IPS DF 4.7 (cell line): Measurements from ENCODE around the gene TMEM240.
"Not testable (repeated sequence)": the region's sequence is repeated elsewhere in the genome, so short reads cannot be mapped to it uniquely, and the experiment has no call there.

Experiments used
- DNase-seq: peaks from one replicate; pipeline ENCODE4 v3.0.0-alpha.2; 2013; ENCODE audit warnings: low spot score; ENCODE audit errors: extremely low read depth

TMEM240 gene

GRCh38 chr1:1524750-1525383 is 15.6 kb downstream of the TMEM240 start:
- DNase-seq: not testable (repeated sequence)

DNA sequence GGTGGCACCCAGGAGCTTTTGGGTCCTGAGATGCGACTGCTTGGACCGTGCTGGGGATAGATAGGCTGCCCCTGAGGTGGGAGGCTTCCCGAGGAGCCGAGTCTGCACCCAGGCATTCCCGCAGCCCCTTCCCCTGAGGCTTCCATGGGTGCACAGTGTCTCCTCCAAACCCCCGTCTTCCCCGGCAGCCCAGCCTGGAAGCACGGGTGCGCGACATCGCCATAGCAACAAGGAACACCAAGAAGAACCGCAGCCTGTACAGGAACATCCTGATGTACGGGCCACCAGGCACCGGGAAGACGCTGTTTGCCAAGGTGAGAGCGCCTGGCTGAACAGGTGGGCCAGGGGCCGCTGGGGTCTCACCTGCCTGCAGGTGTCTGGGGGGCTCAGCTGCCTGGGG is 16.8 kb downstream of the TMEM240 start:
- not testable (repeated sequence) for DNase-seq

DNA sequence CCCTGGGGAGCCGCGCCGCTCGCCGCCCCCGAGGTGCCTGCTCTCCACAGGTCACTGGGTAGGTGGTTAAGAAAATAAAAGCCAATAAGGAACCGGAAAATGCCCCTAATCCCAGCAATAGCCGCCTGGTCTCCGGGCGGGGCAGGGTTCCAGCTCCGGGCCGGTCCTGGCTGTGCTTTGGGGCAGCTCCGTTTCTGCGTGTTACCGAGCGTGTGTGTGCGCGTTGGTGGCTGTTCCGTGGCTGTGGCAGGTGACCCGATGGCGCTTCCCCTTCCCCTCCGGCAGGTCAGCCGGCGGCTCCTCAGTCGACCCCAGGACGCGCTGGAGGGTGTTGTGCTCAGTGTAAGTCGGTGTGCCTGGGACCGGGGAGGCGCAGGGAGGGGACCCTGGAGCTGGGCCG is 17.2 kb downstream of the TMEM240 start:
- not testable (repeated sequence) for DNase-seq

GRCh38 chr1:1522536-1522935 is 17.9 kb downstream of the TMEM240 start:
- not testable (repeated sequence) for DNase-seq

DNA sequence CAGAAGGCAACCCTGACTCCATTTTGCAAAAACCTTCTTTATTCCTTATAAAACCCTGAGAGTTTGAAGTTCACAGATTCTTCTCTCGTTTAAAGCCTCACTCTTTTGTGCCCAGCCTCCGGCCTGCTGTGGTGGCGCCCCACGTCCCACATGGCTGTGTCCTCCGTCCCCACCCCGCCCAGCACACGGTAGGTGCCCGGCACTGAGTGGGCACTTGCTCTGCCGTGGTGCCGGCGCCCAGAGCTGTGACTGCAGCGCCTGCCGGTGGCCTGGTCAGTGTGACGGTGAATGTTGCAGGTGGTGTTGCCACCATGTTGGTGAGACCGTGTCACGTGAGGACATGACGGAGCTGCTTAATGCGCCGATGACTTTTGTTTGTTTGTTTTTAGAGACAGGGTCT is 19.1 kb downstream of the TMEM240 start:
- no peak for DNase-seq

DNA sequence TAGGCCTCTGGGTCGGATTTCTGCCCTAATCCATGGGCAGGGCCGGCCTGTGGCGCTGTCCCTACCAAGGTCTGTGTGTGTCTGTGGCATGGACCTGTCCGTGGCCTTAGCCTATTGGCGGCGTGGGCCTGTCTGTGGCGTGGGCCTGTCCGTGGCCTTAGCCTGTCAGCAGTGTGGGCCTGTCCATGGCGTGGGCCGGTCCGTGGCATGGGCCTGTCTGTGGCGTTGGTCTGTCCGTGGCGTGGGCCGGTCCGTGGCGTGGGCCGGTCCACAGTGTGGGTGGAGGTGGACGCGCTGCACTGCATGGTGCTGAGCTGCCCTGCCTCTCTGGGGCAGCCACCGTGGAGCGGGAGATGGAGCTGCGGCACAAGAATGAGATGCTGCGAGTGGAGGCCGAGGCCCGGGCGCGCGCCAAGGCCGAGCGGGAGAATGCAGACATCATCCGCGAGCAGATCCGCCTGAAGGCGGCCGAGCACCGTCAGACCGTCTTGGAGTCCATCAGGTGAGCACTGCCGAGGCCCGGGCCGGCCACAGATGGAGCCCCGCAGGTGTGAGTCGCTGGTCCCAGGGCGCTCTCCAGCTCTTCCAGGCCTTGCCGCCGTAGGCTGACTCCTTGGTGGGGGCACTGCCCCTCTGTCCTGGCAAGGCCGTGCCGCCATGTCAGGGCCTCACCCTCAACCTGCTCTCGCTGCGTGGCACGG is 20.5 kb downstream of the TMEM240 start:
- DNase-seq: not testable (repeated sequence)

DNA sequence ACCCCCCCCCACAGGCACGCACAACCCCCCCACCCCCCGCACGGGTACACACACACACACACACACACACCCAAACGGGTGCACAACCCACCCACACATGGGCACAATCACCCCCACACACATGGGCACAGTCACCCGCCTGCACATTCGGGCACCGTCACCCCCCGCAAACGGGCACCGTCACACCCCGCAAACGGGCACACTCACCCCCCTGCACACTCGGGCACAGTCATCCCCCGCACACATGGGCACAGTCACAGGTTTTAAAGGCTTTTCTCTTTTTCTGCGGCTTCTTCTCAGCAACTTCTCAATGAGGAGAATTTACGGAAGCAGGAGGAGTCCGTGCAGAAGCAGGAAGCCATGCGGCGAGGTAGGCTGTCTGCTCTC is 21.8 kb downstream of the TMEM240 start:
- DNase-seq: not testable (repeated sequence)

GRCh38 chr1:1517973-1518620 is 22.3 kb downstream of the TMEM240 start:
- DNase-seq: no peak

GRCh38 chr1:1516923-1517322 is 23.5 kb downstream of the TMEM240 start:
- not testable (repeated sequence) for DNase-seq

DNA sequence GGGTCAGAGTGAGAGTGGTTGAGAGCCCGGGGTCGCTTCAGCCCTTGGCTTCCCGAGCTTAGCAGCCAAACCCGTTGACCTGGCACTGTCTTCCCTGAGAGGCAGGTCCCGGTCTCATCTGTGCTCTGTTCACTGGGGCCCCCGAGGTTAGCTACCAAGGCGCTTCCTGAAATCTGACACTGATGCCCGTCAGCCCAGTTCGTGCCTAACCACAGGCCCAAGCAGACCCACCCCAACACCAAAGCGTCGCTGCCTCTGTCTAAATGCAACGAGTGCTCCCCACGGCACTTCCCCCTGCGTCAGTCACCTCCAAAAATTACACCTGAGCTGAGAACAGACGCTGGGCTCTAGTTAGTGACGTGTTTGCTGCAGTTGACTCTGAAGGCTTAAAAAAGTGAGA is 26.0 kb downstream of the TMEM240 start:
- not testable (repeated sequence) for DNase-seq

DNA sequence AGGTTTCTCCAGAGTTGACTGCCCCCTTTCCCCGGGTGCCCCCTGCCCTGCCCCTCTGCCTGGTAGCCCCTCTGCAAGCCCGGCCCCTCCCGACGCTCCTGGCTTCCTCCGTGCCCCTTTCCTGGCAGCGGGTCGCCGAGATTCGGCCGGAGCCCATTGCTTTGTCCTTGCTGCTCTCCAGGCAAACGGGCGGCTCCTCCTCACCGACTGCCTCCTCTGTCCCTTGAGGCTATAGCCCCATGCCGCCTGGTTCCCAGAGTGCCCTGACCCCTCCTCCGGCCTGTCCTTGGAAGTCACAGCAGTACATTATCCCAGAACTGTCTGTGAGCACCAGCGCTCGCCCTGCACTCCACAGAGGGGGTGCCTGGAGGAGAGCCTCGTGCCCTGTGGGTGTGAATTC is 26.7 kb downstream of the TMEM240 start:
- DNase-seq: not testable (repeated sequence)

DNA sequence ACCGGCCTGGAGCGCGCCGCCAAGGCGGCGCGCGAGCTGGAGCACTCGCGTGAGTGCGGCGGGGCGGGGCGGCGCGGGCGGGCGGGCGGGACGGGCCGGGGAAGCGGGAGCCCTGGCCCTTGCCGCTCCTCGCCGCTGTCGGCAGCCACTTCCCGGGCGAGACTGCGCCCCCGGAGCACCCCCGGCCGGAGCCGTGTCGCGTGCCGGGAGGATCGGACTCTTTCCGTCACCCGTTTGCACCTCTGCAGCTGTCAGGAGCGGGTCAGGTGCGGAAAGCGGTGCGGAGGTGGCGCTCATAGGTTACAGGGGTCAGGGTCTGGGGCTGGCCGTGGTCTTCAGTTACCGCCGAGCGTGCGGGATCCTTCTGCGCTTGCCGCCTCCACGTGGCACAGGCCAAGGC is 28.0 kb downstream of the TMEM240 start:
- DNase-seq: not testable (repeated sequence)

DNA sequence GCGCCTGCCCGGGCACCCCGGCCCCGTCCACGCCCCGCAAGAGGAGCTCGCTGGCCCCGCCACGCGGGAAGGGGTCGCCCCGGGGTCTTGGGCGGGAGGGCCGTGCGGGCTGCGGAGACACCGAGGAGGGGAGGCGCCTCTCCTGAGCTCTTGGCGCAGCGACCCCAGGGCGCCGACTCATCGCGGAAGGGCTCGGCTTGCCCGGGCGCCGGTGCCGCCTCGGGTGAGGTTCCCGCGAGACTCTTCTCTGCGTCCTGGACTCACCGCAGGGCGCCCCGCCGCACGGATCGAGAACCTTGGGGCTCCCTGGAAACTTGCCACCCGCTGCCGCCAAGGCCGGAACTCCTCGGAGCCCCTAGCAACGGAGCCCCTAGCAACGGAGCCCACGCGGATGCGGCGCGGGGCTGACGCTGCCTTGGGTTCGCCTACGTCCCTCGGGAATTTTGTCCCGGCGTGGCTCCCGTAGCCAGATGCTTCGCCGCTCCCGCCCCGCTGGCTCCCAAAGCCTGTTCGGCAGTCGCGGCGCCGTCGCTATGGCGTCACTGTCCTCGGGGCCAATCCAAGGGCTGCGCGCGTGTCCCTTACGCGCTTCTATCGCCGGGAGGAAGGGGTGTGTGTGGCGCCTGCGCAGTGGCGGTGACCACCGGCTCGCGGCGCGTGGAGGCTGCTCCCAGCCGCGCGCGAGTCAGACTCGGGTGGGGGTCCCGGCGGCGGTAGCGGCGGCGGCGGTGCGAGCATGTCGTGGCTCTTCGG is 28.7 kb downstream of the TMEM240 start, which contains the start of gene ATAD3A:
Gene ATAD3A, plus strand, starts transcription at position 630 of the 753 bp plus-strand sequence. Its CDS starts 107 bp downstream, at position 737.
- DNase-seq: peak; percentile 91

DNA sequence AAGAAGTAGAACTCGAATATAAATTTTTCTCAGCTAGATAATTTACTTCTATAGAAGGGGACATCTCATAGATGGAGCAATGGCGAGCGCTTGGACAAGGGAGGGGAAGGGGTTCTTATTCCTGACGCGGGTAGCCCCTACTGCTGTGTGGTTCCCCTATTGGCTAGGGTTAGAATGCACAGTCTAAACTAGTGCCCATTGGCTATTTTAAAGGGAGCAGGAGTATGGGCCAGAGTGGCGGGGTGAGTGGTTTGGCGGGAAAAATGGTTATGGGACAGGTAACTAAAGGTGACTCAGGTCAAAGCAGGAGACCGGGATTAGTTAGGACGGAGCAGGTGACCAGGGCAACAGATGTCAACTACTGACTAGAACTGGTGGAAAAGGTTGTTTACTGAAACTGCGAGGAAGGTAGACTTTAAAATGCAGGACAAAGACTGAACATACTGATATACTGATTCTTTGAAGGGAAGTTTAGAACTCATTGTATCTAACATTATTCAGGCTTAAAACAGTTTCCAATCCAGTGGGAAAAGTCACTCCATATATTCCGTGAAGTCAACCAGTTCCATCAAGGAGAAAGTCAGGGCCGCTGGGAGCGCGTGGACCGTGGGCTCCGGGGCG is 29.4 kb downstream of the TMEM240 start:
- DNase-seq: no peak

GRCh38 chr1:1509465-1509850 is 31.0 kb downstream of the TMEM240 start:
- DNase-seq: not testable (repeated sequence)

GRCh38 chr1:1508775-1509464 is 31.5 kb downstream of the TMEM240 start:
- not testable (repeated sequence) for DNase-seq

DNA sequence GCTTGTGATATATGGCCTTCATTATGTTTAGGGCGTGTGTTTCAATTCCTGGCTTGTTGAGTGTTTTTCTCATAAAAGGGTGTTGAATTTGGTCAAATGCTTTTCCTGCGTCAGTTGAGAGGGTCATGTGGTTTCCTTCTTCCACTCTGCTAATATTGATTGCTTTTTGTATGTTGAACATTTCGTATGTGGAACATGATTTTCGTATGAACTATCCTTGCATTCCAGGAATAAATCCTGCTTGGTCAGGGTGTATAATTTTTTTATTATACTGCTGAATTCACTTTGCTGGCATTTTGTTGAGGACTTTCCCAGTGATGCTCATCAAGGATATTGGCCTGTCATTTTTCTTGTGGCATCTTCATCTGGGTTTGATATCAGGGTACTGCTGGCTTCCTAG is 33.1 kb downstream of the TMEM240 start:
- DNase-seq: no peak

DNA sequence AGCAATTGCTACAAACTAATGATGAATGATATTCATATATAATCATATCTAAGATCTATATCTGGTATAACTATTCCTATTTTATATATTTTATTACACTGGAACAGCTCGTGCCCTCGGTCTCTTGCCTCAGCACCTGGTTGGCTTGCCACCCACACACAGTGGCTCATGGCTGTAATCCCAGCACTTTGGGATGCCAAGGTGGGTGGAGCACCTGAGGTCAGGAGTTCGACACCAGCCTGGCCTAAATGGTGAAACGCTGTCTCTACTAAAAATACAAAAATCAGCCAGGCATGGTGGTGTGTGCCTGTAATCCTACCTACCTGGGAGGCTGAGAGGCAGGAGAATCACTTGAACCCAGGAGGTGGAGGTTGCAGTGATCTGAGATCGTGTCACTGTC is 34.6 kb downstream of the TMEM240 start:
- DNase-seq: not testable (repeated sequence)

- not testable (repeated sequence) for DNase-seq
Measured at GRCh38 chr1:1505366-1505798, 35.0 kb downstream of the TMEM240 start.

- not testable (repeated sequence) for DNase-seq
Measured at GRCh38 chr1:1504777-1505365, 35.6 kb downstream of the TMEM240 start.
